MM.1S (cell line): Measurements from ENCODE around the gene RGMA.

ENCODE experiments used
- DNase-seq: peaks from one replicate; pipeline ENCODE4 v3.0.0-alpha.2; 2015
- H2AFZ ChIP-seq: fragments of 300-600 bp; sonication (generic); 2 replicates; pipeline ENCODE4 v1.6.0; 2016; ENCODE audit warnings: antibody characterized with exemption, low read length
- H3F3A ChIP-seq: fragments of 300-600 bp; sonication (generic); 2 replicates; pipeline ENCODE4 v1.6.1; 2016; ENCODE audit warnings: mild to moderate bottlenecking, antibody characterized with exemption, low read length, moderate library complexity, mixed read lengths; ENCODE audit not compliant: insufficient read depth
- H3K27ac ChIP-seq: fragments of 300-600 bp; sonication (generic); 2 replicates; pipeline ENCODE4 v1.5.1; 2016; ENCODE audit warnings: mild to moderate bottlenecking, low read length
- H3K27me3 ChIP-seq: fragments of 300-600 bp; sonication (generic); replicated peaks from 2 replicates; pipeline ENCODE4 v1.6.0; 2016; ENCODE audit warnings: low read length; ENCODE audit not compliant: insufficient read depth
- H3K36me3 ChIP-seq: fragments of 300-600 bp; sonication (generic); replicated peaks from 2 replicates; pipeline ENCODE4 v1.6.1; 2016; ENCODE audit warnings: mild to moderate bottlenecking, low read length, mixed read lengths; ENCODE audit not compliant: insufficient read depth
- H3K4me1 ChIP-seq: fragments of 300-600 bp; sonication (generic); 2 replicates; pipeline ENCODE4 v1.6.1; 2016; ENCODE audit warnings: low read length, mixed read lengths
- H3K4me2 ChIP-seq: fragments of 300-600 bp; sonication (generic); 2 replicates; pipeline ENCODE4 v1.6.0; 2016; ENCODE audit warnings: low read depth, low read length
- H3K4me3 ChIP-seq: fragments of 300-600 bp; sonication (generic); 2 replicates; pipeline ENCODE4 v1.5.1; 2016; ENCODE audit warnings: low read length, mixed read lengths
- H3K79me2 ChIP-seq: fragments of 300-600 bp; sonication (generic); 2 replicates; pipeline ENCODE4 v1.6.1; 2016; ENCODE audit warnings: mixed run types, low read length, mixed read lengths
- H3K9ac ChIP-seq: fragments of 300-600 bp; sonication (generic); 2 replicates; pipeline ENCODE4 v1.6.1; 2016; ENCODE audit warnings: low read length, mixed read lengths
- H3K9me2 ChIP-seq: fragments of 300-600 bp; sonication (generic); replicated peaks from 2 replicates; pipeline ENCODE4 v1.6.1; 2016; ENCODE audit warnings: mild to moderate bottlenecking, low read length, mixed read lengths; ENCODE audit not compliant: insufficient read depth
- H3K9me3 ChIP-seq: fragments of 300-600 bp; sonication (generic); replicated peaks from 2 replicates; pipeline ENCODE4 v1.6.1; 2016; ENCODE audit warnings: mild to moderate bottlenecking, low read length, mixed read lengths; ENCODE audit not compliant: insufficient read depth
- H4K20me1 ChIP-seq: fragments of 300-600 bp; sonication (generic); 2 replicates; pipeline ENCODE4 v1.6.1; 2016; ENCODE audit warnings: mild to moderate bottlenecking, low read length, moderate library complexity, mixed read lengths; ENCODE audit not compliant: insufficient read depth
- CTCF ChIP-seq: fragments of 300-600 bp; sonication (generic); IDR thresholded peaks from 2 replicates; pipeline ENCODE4 v1.5.1; 2016; ENCODE audit warnings: antibody characterized with exemption, low read length, mixed read lengths
- EZH2 ChIP-seq: fragments of 300-600 bp; sonication (generic); optimal IDR thresholded peaks from 2 replicates; pipeline ENCODE3; 2017; ENCODE audit warnings: low read depth, mild to moderate bottlenecking, antibody characterized with exemption, low read length, mixed read lengths
- EZH2phosphoT487 ChIP-seq: fragments of 300-600 bp; sonication (generic); IDR thresholded peaks from 2 replicates; pipeline ENCODE4 v1.6.1; 2018; ENCODE audit warnings: antibody characterized with exemption, low read length

The RGMA gene

GRCh38 chr15:93019090-93019489 is 69.9 kb downstream of the RGMA start:
- Histone ChIP-seq H3K4me3 (no peak overlapping the region), H3F3A (peaks cover 10% of the 10 kb centered on the region), H3K4me2 (no peak overlapping the region), H2AFZ (no peak overlapping the region), H3K27ac (no peak overlapping the region), H3K9me2 (no peaks in the 10 kb centered on the region), H3K9ac (no peak overlapping the region), H3K27me3 (no peaks in the 10 kb centered on the region), H3K9me3 (no peaks in the 10 kb centered on the region), H3K4me1 (peaks cover 15% of the 10 kb centered on the region), H4K20me1 (no peaks in the 10 kb centered on the region), H3K79me2 (peaks cover 17% of the 10 kb centered on the region), H3K36me3 (peaks cover 28% of the 10 kb centered on the region)
- no peak for TF ChIP-seq CTCF
- TF ChIP-seq EZH2: no peak
- no peak for TF ChIP-seq EZH2phosphoT487
- DNase-seq: no peak

DNA sequence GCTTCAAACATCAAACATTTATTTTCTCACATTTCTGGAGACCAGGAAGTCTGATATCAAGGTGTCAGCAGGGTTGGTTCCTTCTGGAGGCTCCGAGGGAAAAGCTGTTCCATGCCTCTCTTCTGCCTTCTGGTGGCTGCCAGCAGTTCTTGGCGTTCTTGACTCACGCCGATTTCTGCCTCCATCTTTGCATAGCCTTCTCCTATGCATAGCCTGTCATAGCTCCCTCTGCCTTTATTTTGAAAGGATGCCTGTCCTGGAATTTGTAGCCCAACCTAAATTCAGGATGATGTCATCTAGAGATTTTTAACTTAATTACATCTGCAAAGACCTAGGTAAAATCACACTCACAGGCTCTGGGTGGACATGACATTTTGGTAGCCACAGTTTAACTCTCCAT is 70.4 kb downstream of the RGMA start:
- no peaks in the 10 kb centered on the region for H3K27me3 ChIP-seq
- no peaks in the 10 kb centered on the region for H3K9me3 ChIP-seq
- H3K4me2 ChIP-seq: no peak overlapping the region
- peaks cover 15% of the 10 kb centered on the region for H3K4me1 ChIP-seq
- no peaks in the 10 kb centered on the region for H3K9me2 ChIP-seq
- H3K9ac ChIP-seq: no peak overlapping the region
- peaks cover 10% of the 10 kb centered on the region for H3F3A ChIP-seq
- H3K4me3 ChIP-seq: no peak overlapping the region
- peaks cover 28% of the 10 kb centered on the region for H3K36me3 ChIP-seq
- peaks cover 17% of the 10 kb centered on the region for H3K79me2 ChIP-seq
- no peak for DNase-seq
- no peak overlapping the region for H3K27ac ChIP-seq
- no peak overlapping the region for H2AFZ ChIP-seq
- no peaks in the 10 kb centered on the region for H4K20me1 ChIP-seq
- no peak for TF ChIP-seq CTCF
- no peak for TF ChIP-seq EZH2
- no peak for TF ChIP-seq EZH2phosphoT487

DNA sequence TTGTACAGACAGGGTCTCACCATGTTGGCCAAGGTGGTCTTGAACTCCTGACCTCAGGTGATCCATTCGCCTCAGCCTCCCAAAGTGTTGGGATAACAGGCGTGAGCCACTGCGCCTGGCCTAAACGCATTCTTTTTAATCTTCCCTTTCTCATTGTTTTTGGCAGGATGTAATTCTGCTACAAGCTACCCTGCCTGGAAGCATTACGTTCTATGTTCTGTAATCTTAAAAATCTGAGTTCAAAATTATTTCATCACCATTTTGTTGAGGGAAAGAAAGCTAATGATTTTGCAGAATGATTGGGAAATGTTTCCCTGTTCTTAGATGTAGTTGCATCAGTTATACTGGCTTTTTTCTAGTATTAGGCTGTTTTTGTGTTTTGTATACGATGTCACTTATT is 71.5 kb downstream of the RGMA start:
- peaks cover 28% of the 10 kb centered on the region for H3K36me3 ChIP-seq
- no peaks in the 10 kb centered on the region for H3K9me2 ChIP-seq
- H3K79me2 ChIP-seq: peaks cover 9% of the 10 kb centered on the region
- H3K9me3 ChIP-seq: no peaks in the 10 kb centered on the region
- H3K27me3 ChIP-seq: no peaks in the 10 kb centered on the region
- no peak for DNase-seq
- H2AFZ ChIP-seq: no peak overlapping the region
- peaks cover 15% of the 10 kb centered on the region for H3K4me1 ChIP-seq
- no peak for TF ChIP-seq CTCF
- TF ChIP-seq EZH2: no peak
- TF ChIP-seq EZH2phosphoT487: no peak
- H3K27ac ChIP-seq: no peak overlapping the region
- H3K4me3 ChIP-seq: no peak overlapping the region
- H4K20me1 ChIP-seq: no peaks in the 10 kb centered on the region
- H3K9ac ChIP-seq: no peak overlapping the region
- H3K4me2 ChIP-seq: no peak overlapping the region
- H3F3A ChIP-seq: peaks cover 10% of the 10 kb centered on the region
